RWPE2 (cell line): ENCODE measurements around the gene NRG2.

Experiments
- ATAC-seq: fragments of 200-7000 bp; cut with Tn5 transposase; 3 replicates; pipeline ENCODE4 v1.9.1; 2021; ENCODE audit warnings: low read depth
- DNase-seq: peaks from one replicate; pipeline ENCODE4 v3.0.0-alpha.2; 2020; ENCODE audit warnings: low spot score
- H3K27ac ChIP-seq: fragments of 450-650 bp; 2 replicates; pipeline ENCODE4 v1.5.1; 2017; ENCODE audit warnings: mild to moderate bottlenecking; ENCODE audit not compliant: poor library complexity, severe bottlenecking
- H3K27me3 ChIP-seq: fragments of 250-450 bp; sonication (Bioruptor Pico); 2 replicates; pipeline ENCODE4 v1.5.1; 2021; ENCODE audit warnings: mild to moderate bottlenecking, moderate library complexity; ENCODE audit not compliant: insufficient read depth, poor library complexity, severe bottlenecking
- H3K36me3 ChIP-seq: fragments of 250-450 bp; sonication (Bioruptor Pico); 2 replicates; pipeline ENCODE4 v1.5.1; 2020; ENCODE audit warnings: low read depth, mild to moderate bottlenecking, moderate library complexity
- H3K4me1 ChIP-seq: fragments of 250-450 bp; sonication (Bioruptor Pico); 2 replicates; pipeline ENCODE4 v1.5.1; 2021; ENCODE audit warnings: mild to moderate bottlenecking, moderate library complexity; ENCODE audit not compliant: insufficient read depth, poor library complexity, severe bottlenecking
- H3K4me3 ChIP-seq: fragments of 250-450 bp; sonication (Bioruptor Pico); 2 replicates; pipeline ENCODE4 v1.5.1; 2021; ENCODE audit warnings: mild to moderate bottlenecking, moderate library complexity; ENCODE audit not compliant: severe bottlenecking
- H3K9me3 ChIP-seq: fragments of 250-450 bp; sonication (Bioruptor Pico); 2 replicates; pipeline ENCODE4 v1.5.1; 2021; ENCODE audit warnings: mild to moderate bottlenecking, moderate library complexity; ENCODE audit not compliant: severe bottlenecking
- TF ChIP-seq, protein P1 (sequence below): fragments of 450-650 bp; IDR thresholded peaks from one replicate; pipeline ENCODE4 v1.5.1; 2017; ENCODE audit warnings: mild to moderate bottlenecking, moderate library complexity; ENCODE audit not compliant: poor library complexity, severe bottlenecking

NRG2 gene

DNA sequence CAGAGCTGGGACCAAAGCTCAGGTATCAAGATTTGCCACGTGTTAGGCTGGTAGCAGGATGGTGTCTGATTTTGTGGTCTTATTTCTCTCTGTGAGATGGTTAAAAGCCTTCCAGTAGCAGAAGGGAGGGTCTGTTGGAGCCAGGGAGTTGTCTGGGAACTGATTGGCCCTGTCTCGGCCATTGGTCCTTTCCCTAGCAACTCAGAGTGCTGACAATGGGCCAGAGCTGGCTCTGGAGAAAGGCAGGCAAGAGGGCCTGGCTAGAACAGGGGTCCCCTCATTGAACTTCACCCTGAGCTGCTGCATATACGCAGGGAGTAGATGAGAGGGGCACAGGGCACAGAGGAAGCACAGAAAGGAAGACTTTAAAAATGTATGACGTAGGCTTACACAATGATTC is 154.7 kb downstream of the NRG2 start:
- H3K36me3 ChIP-seq = no peaks in the 10 kb centered on the region
- no peak overlapping the region for H3K4me3 ChIP-seq
- TF ChIP-seq, protein P1, sequence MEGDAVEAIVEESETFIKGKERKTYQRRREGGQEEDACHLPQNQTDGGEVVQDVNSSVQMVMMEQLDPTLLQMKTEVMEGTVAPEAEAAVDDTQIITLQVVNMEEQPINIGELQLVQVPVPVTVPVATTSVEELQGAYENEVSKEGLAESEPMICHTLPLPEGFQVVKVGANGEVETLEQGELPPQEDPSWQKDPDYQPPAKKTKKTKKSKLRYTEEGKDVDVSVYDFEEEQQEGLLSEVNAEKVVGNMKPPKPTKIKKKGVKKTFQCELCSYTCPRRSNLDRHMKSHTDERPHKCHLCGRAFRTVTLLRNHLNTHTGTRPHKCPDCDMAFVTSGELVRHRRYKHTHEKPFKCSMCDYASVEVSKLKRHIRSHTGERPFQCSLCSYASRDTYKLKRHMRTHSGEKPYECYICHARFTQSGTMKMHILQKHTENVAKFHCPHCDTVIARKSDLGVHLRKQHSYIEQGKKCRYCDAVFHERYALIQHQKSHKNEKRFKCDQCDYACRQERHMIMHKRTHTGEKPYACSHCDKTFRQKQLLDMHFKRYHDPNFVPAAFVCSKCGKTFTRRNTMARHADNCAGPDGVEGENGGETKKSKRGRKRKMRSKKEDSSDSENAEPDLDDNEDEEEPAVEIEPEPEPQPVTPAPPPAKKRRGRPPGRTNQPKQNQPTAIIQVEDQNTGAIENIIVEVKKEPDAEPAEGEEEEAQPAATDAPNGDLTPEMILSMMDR = no peak
- peaks cover 3% of the 10 kb centered on the region for H3K4me1 ChIP-seq
- ATAC-seq = no peak
- no peaks in the 10 kb centered on the region for H3K9me3 ChIP-seq
- no peaks in the 10 kb centered on the region for H3K27me3 ChIP-seq
- DNase-seq = no peak
- no peak overlapping the region for H3K27ac ChIP-seq

DNA sequence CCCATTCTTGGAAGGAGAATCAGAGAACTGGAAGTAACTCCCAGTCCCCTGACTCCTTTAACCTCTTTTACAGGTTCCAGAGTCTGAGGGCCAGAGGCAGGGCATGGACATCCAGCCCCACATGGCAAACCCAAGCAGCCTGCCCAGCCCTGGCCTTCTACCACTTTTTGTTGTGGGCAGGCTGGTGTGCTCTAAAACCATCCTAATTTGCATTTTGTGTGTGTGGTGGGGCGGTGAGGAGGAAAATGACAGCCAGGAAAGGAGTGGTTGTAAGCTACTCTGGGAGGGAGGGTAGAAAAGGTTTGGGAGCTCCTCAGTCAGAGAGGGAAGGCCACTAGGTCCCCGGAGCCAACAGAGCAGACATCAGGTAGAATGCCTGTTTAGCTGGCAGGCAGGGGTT is 156.9 kb downstream of the NRG2 start:
- no peaks in the 10 kb centered on the region for H3K27me3 ChIP-seq
- no peaks in the 10 kb centered on the region for H3K36me3 ChIP-seq
- H3K4me3 ChIP-seq = no peak overlapping the region
- H3K27ac ChIP-seq = no peak overlapping the region
- DNase-seq (no peak), ATAC-seq (no peak)
- H3K9me3 ChIP-seq = no peaks in the 10 kb centered on the region
- TF ChIP-seq, protein P1 = no peak
- H3K4me1 ChIP-seq = peaks cover 12% of the 10 kb centered on the region

DNA sequence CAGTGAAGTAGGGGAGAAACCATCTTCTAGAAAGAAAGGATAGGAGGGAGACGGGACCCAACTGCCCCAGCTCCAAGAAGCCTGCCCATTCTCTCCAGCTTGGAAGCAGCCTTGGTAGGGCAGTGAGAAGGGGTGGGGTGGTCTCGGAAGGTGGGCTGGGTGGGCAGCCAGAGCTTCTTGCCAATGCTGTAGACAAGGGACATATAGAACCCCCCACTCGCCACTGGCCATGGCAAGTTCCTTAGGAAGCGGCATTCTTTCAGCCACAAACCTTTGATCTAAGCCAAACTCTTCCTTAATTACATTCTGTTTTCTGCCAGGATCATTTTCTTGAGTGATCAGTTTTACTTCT is 157.3 kb downstream of the NRG2 start:
- TF ChIP-seq, protein P1 = no peak
- H3K36me3 ChIP-seq = no peaks in the 10 kb centered on the region
- H3K9me3 ChIP-seq = no peaks in the 10 kb centered on the region
- no peak overlapping the region for H3K4me3 ChIP-seq
- ATAC-seq = no peak
- no peak for DNase-seq
- H3K27me3 ChIP-seq = no peaks in the 10 kb centered on the region
- peaks cover 12% of the 10 kb centered on the region for H3K4me1 ChIP-seq
- H3K27ac ChIP-seq = no peak overlapping the region

DNA sequence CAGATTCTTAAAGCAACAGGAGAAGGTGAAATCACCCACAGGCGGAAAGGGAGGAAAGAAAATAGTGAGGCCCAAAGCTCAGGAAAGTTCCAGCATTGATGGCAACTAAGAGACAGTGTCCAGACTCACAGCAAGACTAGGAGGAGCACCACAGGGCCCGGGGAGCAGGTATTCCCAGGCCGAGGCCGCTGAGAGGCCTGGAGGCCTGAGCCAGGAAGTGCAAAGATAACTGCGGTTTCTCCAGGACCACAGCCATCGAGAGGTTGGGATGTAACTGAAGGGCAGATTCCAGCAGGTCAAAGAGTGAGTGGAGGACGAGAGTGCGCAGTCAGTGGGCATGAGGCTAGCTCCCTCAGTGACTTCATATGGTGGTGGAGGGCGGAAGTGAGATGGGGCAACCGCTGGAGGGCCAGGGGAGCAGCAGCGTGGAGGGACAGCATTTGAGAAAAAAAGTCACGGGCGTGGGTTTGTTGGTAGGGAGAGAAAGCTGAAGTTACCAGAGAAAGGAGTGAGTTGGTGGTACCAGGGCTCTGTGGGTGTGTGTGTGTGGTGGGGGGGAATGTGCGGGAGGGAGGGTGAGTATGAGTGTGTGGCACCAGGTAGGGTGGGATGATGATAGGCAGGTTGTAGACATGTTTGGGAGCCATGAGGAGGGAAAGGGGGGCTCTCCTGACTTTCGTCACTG is 157.8 kb downstream of the NRG2 start:
- H3K4me1 ChIP-seq = peaks cover 12% of the 10 kb centered on the region
- H3K4me3 ChIP-seq = no peak overlapping the region
- H3K9me3 ChIP-seq = no peaks in the 10 kb centered on the region
- no peaks in the 10 kb centered on the region for H3K36me3 ChIP-seq
- DNase-seq (no peak), ATAC-seq (no peak)
- TF ChIP-seq, protein P1 = no peak
- H3K27me3 ChIP-seq = no peaks in the 10 kb centered on the region
- no peak overlapping the region for H3K27ac ChIP-seq

DNA sequence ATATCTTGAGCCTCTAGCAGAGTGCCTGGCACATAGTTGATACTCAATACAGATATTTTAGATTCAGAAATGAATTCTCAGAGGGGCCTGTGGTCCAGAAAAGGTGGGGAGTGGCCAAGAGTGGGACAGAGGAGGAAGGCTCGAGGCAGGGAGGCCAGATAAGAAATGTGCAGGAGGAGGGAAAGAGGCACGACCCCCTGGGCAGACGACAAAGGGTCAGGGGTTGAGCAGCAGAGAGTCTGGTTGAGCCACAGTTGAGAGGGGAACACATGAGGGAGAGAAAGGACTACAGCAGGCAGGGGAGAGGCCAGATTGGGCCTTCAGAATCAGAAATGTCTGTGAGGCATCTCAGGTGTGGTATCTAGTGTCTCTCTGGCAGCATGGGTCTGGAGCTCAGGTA is 158.4 kb downstream of the NRG2 start:
- Histone ChIP-seq H3K36me3 (no peaks in the 10 kb centered on the region), H3K4me3 (no peak overlapping the region), H3K27me3 (no peaks in the 10 kb centered on the region), H3K4me1 (peaks cover 12% of the 10 kb centered on the region), H3K27ac (no peak overlapping the region), H3K9me3 (no peaks in the 10 kb centered on the region)
- TF ChIP-seq, protein P1 = no peak
- DNase-seq (no peak), ATAC-seq (no peak)
